ENCODE measurements around the gene TDRD12.
"Not testable (repeated sequence)": the region's sequence is repeated elsewhere in the genome, so short reads cannot be mapped to it uniquely, and the experiment has no call there.

TDRD12 gene

GRCh38 chr19:32842061-32842460 lies 122.5 kb downstream of the TDRD12 start:
- DNase-seq: no peak

GRCh38 chr19:32843716-32844245 lies 124.2 kb downstream of the TDRD12 start:
- DNase-seq: no peak

- not testable (repeated sequence) for DNase-seq
Measured at GRCh38 chr19:32848035-32848434, 128.5 kb downstream of the TDRD12 start.

- no peak for DNase-seq
Measured at GRCh38 chr19:32852216-32852615, 132.6 kb downstream of the TDRD12 start.

- not testable (repeated sequence) for DNase-seq
Measured at GRCh38 chr19:32856818-32857217, 137.3 kb downstream of the TDRD12 start.

GRCh38 chr19:32857584-32857983 lies 138.0 kb downstream of the TDRD12 start:
- no peak for DNase-seq

GRCh38 chr19:32858155-32858554 lies 138.6 kb downstream of the TDRD12 start:
- no peak for DNase-seq

- no peak for DNase-seq
Measured at GRCh38 chr19:32858559-32858958, 139.0 kb downstream of the TDRD12 start.

- no peak for DNase-seq
Measured at GRCh38 chr19:32859591-32859990, 140.0 kb downstream of the TDRD12 start.

- DNase-seq: no peak
Measured at GRCh38 chr19:32861596-32861995, 142.0 kb downstream of the TDRD12 start.

GRCh38 chr19:32862173-32862572 lies 142.6 kb downstream of the TDRD12 start:
- no peak for DNase-seq

GRCh38 chr19:32862741-32863140 lies 143.2 kb downstream of the TDRD12 start:
- DNase-seq: no peak

- DNase-seq: no peak
Measured at GRCh38 chr19:32863301-32863700, 143.7 kb downstream of the TDRD12 start.

GRCh38 chr19:32863841-32864240 lies 144.3 kb downstream of the TDRD12 start:
- no peak for DNase-seq

GRCh38 chr19:32864318-32865007 lies 144.9 kb downstream of the TDRD12 start:
- no peak for DNase-seq

GRCh38 chr19:32865326-32865725 lies 145.8 kb downstream of the TDRD12 start:
- DNase-seq: no peak

- no peak for DNase-seq
Measured at GRCh38 chr19:32866061-32866460, 146.5 kb downstream of the TDRD12 start.

- DNase-seq: no peak
Measured at GRCh38 chr19:32866564-32867265, 147.1 kb downstream of the TDRD12 start.

- not testable (repeated sequence) for DNase-seq
Measured at GRCh38 chr19:32867436-32867835, 147.9 kb downstream of the TDRD12 start.

- no peak for DNase-seq
Measured at GRCh38 chr19:32868206-32868950, 148.8 kb downstream of the TDRD12 start.

- no peak for DNase-seq
Measured at GRCh38 chr19:32869369-32869965, 149.9 kb downstream of the TDRD12 start, which contains the start of gene SLC7A9. Gene SLC7A9, minus strand, starts transcription at chr19:32869767. Its CDS starts 1,233 bp downstream, at chr19:32868534.

- DNase-seq: no peak
Measured at GRCh38 chr19:32869966-32870573, 150.5 kb downstream of the TDRD12 start.

All from CD4-positive, alpha-beta T cell treated with Interferon gamma for 1 hour (primary cell).